HG03060 (cell line): Measurements from ENCODE around the gene FIS1.
"Not testable (repeated sequence)": the region's sequence is repeated elsewhere in the genome, so short reads cannot be mapped to it uniquely, and the experiment has no call there.

Experiments used
- ATAC-seq: cut with Tn5 transposase; IDR thresholded peaks from one replicate; pipeline ENCODE4 v1.9.1; 2021; ENCODE audit warnings: low read depth, moderate number of reproducible peaks; ENCODE audit not compliant: unreplicated experiment

The FIS1 gene

GRCh38 chr7:101207459-101207858 lies 37.4 kb downstream of the FIS1 start:
- no peak for ATAC-seq

GRCh38 chr7:101206665-101207042 lies 38.2 kb downstream of the FIS1 start:
- no peak for ATAC-seq

- ATAC-seq: no peak
These were observed 38.8 kb downstream of the FIS1 start for GRCh38 chr7:101205901-101206664.

DNA sequence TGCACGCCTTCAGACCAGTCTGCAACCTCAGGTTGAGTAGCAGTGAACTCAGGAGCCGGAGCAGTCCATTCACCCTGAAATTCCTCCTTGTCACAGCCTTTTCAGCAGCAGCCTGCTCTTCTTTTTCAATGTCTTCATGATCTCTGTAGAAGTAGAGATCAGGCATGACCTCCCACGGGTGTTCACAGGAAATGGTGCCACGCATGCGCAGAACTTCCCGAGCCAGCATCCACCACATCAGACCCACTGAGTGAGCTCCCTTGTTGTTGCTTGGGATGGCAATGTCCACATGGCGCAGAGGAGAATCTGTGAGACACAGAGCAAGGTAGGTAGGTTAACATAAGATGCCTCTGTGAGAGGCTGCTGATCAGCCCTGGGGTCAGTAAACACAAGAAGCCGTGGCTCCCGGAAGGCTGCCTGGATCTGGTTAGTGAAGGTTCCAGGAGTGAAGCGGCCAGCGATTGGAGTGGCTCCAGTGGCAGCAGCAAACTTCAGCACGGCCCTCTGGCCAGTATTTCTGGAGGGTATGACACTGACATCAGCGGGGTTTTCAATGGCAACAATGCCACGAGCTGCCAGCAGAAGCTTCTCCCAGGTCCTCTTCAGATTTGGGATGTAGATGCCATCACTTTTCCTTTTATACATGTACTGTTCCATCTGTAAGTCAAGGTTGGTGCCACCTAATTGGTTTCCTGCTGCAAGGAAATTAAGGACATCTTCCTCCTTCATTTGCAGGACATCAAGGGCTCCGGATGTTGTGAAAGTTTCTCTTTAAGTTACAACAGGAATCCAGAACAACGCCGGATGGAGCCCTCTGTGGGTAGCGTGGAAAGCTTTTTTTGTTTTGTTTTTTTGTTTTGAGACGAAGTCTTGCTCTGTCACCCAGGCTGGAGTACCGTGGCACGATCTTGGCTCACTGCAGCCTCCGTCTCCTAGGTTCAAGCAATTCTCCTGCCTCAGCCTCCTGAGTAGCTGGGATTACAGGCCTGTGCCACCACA lies 40.8 kb downstream of the FIS1 start:
- ATAC-seq: not testable (repeated sequence)

DNA sequence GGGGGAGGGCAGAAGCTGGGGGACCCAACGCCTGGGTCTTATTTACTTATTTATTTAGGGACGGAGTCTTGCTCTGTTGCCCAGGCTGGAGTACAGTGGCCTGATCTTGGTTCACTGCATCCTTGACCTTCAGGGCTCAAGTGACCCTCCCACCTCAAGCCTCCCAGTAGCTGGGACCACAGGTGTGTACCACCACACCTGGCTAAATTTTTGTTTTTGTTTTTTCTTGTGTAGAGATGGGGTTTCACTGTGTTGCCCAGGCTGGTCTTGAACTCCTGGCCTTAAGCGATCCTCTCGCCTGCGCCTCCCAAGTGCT lies 42.3 kb downstream of the FIS1 start:
- no peak for ATAC-seq

- no peak for ATAC-seq
These were observed 42.9 kb downstream of the FIS1 start for GRCh38 chr7:101201695-101202602.

DNA sequence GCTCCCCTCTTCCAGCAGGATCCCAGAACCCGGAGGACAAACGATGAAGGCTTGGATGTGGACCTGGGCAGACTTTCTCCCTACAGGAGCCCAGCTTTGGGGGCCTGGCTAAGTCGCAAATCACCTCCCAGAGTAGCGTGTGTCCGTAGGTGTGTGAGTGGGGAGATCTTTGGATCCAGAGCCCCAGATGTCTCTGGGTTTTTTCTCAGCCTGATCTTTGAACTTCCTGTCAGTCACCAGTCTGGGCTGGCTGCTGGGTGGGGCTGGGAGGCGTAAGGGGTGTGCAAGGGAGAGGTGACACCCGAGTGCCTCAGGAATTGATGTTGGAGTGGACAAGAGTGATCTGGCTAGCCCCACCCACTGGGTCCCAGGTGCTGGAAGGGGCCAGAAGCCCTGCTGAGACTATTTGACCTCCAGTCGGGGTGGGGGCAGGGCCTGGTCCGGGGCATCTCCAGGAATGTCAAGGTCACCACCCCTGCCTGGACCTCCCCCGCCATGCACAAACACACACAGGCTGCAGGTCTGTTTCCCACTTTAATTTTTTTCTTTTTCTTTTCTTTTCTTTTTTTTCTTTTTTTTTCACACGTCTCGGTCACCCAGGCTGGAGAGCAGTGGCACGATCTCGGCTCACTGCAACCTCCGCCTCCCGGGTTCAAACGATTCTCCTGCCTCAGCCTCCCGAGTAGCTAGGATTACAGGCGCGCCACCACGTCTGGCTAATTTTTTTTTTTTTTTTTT lies 43.9 kb downstream of the FIS1 start, which contains the start of gene MOGAT3:
Gene MOGAT3 (minus strand): TSS at position 175 of the 738 bp plus-strand sequence. CDS start 182 bp downstream, outside the sequence.
- ATAC-seq: no peak

- no peak for ATAC-seq
These were observed 44.4 kb downstream of the FIS1 start for GRCh38 chr7:101200504-101200861.

- ATAC-seq: not testable (repeated sequence)
These were observed 45.4 kb downstream of the FIS1 start for GRCh38 chr7:101199522-101199921.

DNA sequence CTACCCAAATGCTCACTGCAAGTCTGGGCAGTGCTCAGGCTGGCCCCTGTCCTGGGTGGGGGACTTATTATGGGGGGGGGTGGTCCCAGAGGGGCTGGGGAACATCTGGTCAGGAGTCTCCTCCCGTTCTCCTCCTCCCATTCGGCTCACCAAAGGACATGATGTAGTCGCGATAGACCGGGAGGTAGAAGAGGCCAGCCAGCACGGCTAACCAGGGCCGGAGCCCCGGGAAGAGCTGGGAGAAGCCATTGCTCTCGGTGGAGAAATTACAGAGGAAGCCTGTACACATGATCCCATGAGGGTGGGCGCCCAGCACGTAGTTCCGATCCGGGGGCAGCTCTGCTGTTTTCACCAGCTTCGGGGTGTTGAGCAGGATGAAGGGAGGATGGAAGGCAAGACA lies 46.4 kb downstream of the FIS1 start:
- no peak for ATAC-seq

- no peak for ATAC-seq
These were observed 46.9 kb downstream of the FIS1 start for GRCh38 chr7:101197991-101198390.

DNA sequence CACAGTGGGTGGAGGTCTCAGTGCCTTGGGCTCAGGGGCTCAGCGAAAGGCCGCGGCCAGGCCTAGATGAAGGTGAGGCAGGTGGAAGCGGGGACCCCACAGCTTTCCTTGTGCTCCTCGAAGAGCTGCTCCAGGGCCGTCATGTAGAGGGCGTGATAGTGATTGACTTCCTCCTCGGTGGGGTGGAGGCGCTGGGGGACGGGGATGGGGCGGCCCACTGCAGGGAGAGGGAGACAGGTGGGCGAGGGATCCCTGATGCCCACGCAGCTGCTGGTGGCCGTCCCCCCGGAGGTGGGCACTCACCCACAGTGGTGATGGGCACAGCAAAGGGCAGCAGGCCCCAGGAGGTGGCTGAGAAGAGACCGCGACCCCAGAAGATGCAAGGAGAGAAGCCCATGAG lies 49.0 kb downstream of the FIS1 start:
- no peak for ATAC-seq
